AG10803 (cell line): ENCODE measurements around the gene LIPA.

Experiments used
- DNase-seq: peaks from one replicate; pipeline ENCODE4 v3.0.0; 2010; ENCODE audit warnings: low read depth
- H3K4me3 ChIP-seq: 2 replicates; pipeline ENCODE4 v1.5.1; 2011; ENCODE audit warnings: mild to moderate bottlenecking, low read length, control low read depth
- TF ChIP-seq, protein P1 (sequence below): conservative IDR thresholded peaks from 2 replicates; pipeline ENCODE4 v1.5.1; 2011; ENCODE audit warnings: mild to moderate bottlenecking, low read length, control low read depth, inconsistent platforms

Gene LIPA

GRCh38 chr10:89251409-89252224, at the start of gene LIPA:
TSS of gene LIPA (minus strand) at chr10:89251775. CDS start at chr10:89247648, 4,127 bp downstream.
- H3K4me3 ChIP-seq = peak within 1 kb of the TSS; percentile 87
- DNase-seq = peak; percentile 97

GRCh38 chr10:89301232-89301631, 49.7 kb upstream of the LIPA start:
- peak overlapping the region; percentile 48 for H3K4me3 ChIP-seq
- TF ChIP-seq, protein P1, sequence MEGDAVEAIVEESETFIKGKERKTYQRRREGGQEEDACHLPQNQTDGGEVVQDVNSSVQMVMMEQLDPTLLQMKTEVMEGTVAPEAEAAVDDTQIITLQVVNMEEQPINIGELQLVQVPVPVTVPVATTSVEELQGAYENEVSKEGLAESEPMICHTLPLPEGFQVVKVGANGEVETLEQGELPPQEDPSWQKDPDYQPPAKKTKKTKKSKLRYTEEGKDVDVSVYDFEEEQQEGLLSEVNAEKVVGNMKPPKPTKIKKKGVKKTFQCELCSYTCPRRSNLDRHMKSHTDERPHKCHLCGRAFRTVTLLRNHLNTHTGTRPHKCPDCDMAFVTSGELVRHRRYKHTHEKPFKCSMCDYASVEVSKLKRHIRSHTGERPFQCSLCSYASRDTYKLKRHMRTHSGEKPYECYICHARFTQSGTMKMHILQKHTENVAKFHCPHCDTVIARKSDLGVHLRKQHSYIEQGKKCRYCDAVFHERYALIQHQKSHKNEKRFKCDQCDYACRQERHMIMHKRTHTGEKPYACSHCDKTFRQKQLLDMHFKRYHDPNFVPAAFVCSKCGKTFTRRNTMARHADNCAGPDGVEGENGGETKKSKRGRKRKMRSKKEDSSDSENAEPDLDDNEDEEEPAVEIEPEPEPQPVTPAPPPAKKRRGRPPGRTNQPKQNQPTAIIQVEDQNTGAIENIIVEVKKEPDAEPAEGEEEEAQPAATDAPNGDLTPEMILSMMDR = no peak
- peak; percentile 68 for DNase-seq

More at GRCh38 chr10:89251409-89252224, at the start of gene LIPA:
- TF ChIP-seq, protein P1 = no peak

- H3K4me3 ChIP-seq = no peak overlapping the region
- no peak for DNase-seq
- TF ChIP-seq, protein P1 = no peak
Observed at GRCh38 chr10:89299031-89299430, 47.5 kb upstream of the LIPA start.

DNA sequence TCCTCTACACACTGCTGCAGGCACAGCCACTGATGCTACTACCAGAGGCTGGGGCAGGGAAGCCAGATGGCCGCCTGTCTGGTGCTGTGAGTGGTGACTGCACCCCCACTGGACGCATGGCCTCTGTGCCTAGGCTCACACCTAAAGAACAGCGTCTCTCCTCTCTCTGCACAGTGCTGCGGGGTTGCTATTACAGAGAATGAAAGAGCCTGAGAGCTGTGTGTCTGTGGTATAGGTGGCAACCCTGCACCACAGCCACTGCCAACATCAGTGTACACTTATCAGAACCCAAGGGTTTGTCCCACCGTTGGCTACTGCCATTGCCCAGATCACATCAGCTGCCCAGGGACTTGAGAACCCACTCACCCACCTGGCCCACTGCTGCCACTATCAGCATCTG, 46.2 kb upstream of the LIPA start:
- no peak overlapping the region for H3K4me3 ChIP-seq
- TF ChIP-seq, protein P1 = no peak
- no peak for DNase-seq

- TF ChIP-seq, protein P1 = no peak
- H3K4me3 ChIP-seq = no peak overlapping the region
- no peak for DNase-seq
Observed at GRCh38 chr10:89297356-89297755, 45.8 kb upstream of the LIPA start.

DNA sequence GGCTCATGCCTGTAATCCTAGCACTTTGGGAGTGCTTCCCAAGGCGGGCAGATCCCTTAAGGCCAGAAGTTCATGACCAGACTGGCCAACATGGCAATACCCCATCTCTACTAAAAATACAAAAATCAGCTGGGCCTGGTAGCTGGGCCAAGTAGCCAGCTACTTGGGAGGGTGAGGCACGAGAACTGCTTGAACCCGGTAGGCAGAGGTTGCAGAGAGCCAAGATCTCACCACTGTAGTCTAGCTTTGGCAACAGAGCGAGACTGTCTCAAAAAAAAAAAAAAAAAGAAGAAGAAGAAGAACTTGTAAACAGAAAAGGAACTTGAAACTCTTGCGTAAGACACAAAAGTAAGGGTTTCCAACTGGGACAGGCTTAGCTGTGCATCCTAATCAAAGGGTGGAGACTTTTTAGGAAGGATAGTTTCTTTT, 44.7 kb upstream of the LIPA start:
- no peak overlapping the region for H3K4me3 ChIP-seq
- peak; percentile 92 for DNase-seq
- TF ChIP-seq, protein P1 = no peak

DNA sequence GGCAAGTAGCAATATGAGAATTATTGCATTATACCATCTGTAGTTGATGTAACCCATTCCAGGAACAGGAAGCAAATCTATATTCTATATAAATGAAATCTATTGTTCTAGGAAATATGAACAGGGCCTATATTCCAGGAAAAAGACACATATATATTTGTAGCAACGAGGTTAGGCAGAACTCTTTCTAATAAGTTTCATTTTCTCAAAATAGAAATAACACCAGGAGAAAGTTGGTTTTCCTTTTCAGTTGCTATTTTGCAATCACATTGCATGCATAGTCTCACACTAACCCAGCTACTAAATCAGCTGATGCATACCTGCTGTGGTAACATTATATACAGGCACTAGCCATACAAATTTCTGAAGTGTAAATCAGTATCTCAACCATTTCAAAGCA, 44.0 kb upstream of the LIPA start:
- H3K4me3 ChIP-seq = no peak overlapping the region
- TF ChIP-seq, protein P1 = no peak
- DNase-seq = peak; percentile 94
